ENCODE results near the gene S1PR2. TPM values are rescaled to one million over a fixed set of nuclear protein-coding genes. Genes with fewer than 3 reads are reported as not detected.

S1PR2 gene
- total RNA-seq, 4 donors from 2014 or later, result 1.6 to 6.1 (median 3.3) TPM

GRCh38 chr19:10235003-10235402 is 3.9 kb upstream of the S1PR2 start:
- no peaks in the 10 kb centered on the region for H3K27me3 ChIP-seq
- no peak for TF ChIP-seq POLR2A (IDR thresholded peaks at IDR 0.05)
- no peak for TF ChIP-seq CTCF (IDR thresholded peaks at IDR 0.05)
- no peaks in the 10 kb centered on the region for H3K9me3 ChIP-seq
- H3K27ac ChIP-seq, result peak overlapping the region in 1 of 4 donors; percentile 83
- H3K4me1 ChIP-seq, result peaks cover 4 to 46% (median 11%) of the 10 kb centered on the region in 3 donors
- H3K36me3 ChIP-seq, result no peaks in the 10 kb centered on the region
- intact Hi-C loops (cut with DNase I), result no loop called here
- no peak for DNase-seq
- H3K4me3 ChIP-seq, result no peak overlapping the region
- WGBS, 2 donors, result 78 to 91% methylated on average over 4 of the region's 4 CpGs

GRCh38 chr19:10233946-10234345 is 2.8 kb upstream of the S1PR2 start:
- WGBS, 2 donors, result 62 to 72% methylated on average over 4 of the region's 4 CpGs
- Histone ChIP-seq H3K27me3 (no peaks in the 10 kb centered on the region), H3K36me3 (no peaks in the 10 kb centered on the region), H3K27ac (no peak overlapping the region), H3K4me3 (no peak overlapping the region), H3K4me1 (peaks cover 4 to 57% (median 19%) of the 10 kb centered on the region in 3 donors), H3K9me3 (no peaks in the 10 kb centered on the region)
- intact Hi-C loops (cut with DNase I), result no loop called here
- DNase-seq, result no peak
- TF ChIP-seq POLR2A (IDR thresholded peaks at IDR 0.05), result no peak
- no peak for TF ChIP-seq CTCF (IDR thresholded peaks at IDR 0.05)

- 68 to 77% methylated on average over 7 to 8 of the region's 8 CpGs for WGBS, 2 donors
- Histone ChIP-seq H3K27me3 (no peaks in the 10 kb centered on the region), H3K36me3 (no peaks in the 10 kb centered on the region), H3K9me3 (no peaks in the 10 kb centered on the region), H3K27ac (peak overlapping the region; percentile 81 to 94 (median 88)), H3K4me1 (peaks cover 12 to 60% (median 23%) of the 10 kb centered on the region in 3 donors), H3K4me3 (peak overlapping the region; percentile 66 to 97 (median 84))
- DNase-seq, result no peak
- TF ChIP-seq CTCF (IDR thresholded peaks at IDR 0.05), result no peak
- no peak for TF ChIP-seq POLR2A (IDR thresholded peaks at IDR 0.05)
- intact Hi-C loops (cut with DNase I), result no loop called here
Measured at GRCh38 chr19:10231612-10232228, 589 bp upstream of the S1PR2 start.

- H3K9me3 ChIP-seq, result no peaks in the 10 kb centered on the region
- intact Hi-C loops (cut with DNase I), result no loop called here
- H3K27ac ChIP-seq, result peak overlapping the region; percentile 81 to 94 (median 88)
- TF ChIP-seq CTCF (IDR thresholded peaks at IDR 0.05) (no peak), POLR2A (IDR thresholded peaks at IDR 0.05) (no peak)
- no peaks in the 10 kb centered on the region for H3K27me3 ChIP-seq
- H3K4me3 ChIP-seq, result peak overlapping the region; percentile 66 to 97 (median 84)
- WGBS, 2 donors, result 2% methylated on average over 20 of the region's 70 CpGs; no CpG with 5 or more reads in 1 of the 2 donors
- no peak for DNase-seq
- peaks cover 13 to 58% (median 17%) of the 10 kb centered on the region in 3 donors for H3K4me1 ChIP-seq
- H3K36me3 ChIP-seq, result no peaks in the 10 kb centered on the region
Measured at GRCh38 chr19:10230173-10230860, 814 bp downstream of the S1PR2 start.

- H3K27ac ChIP-seq, result peak overlapping the region in 3 of 4 donors; percentile 57 to 94 (median 89)
- H3K9me3 ChIP-seq, result no peaks in the 10 kb centered on the region
- peak overlapping the region in 1 of 4 donors; percentile 1 for H3K4me3 ChIP-seq
- TF ChIP-seq POLR2A (IDR thresholded peaks at IDR 0.05) (no peak), CTCF (IDR thresholded peaks at IDR 0.05) (peak in 5 of 6 experiments; percentile 40 to 54 (median 50))
- peaks cover 0 to 9% (median 0%) of the 10 kb centered on the region in 3 donors for H3K36me3 ChIP-seq
- intact Hi-C loops (cut with DNase I), result no loop called here
- WGBS, 2 donors, result 42 to 53% methylated on average over 2 of the region's 2 CpGs
- DNase-seq, result no peak
- no peaks in the 10 kb centered on the region for H3K27me3 ChIP-seq
- H3K4me1 ChIP-seq, result peaks cover 13 to 58% (median 17%) of the 10 kb centered on the region in 3 donors
Measured at GRCh38 chr19:10228920-10229319, 2.2 kb downstream of the S1PR2 start.

Measured in esophagus squamous epithelium (tissue), 5 donors.